ENCODE data around the gene ATP10B. TPM values are rescaled to one million over a fixed set of nuclear protein-coding genes. Genes with fewer than 3 reads are reported as not detected.
A peak's percentile ranks its signal among the peaks of the same experiment; 100 is the strongest.

The ATP10B gene
- total RNA-seq, 1 experiment from 2014 or later: 0.11 TPM

DNA sequence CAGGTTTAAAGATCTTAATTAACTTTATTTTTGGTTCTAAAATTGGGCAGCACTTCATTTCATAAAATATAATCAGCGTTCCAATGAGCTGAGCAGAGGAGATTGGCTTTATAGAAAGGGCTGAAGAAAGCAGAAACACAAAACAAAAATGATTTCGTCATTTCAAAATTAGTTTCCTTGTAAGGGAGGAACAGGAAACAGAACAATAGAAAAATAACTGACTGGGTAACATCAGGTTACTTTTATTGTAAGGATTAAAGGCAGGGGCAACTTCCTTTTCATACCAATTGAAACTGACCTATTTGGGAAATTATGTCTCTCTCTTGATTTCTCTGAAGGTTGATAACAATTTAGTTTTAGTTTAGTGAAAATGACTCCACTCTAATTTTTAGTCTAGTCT, 157.1 kb downstream of the ATP10B start (continued):
- TF ChIP-seq RELA (CRISPR knock-in tag; IDR thresholded peaks at IDR 0.05; ENCODE audit: borderline replicate concordance) (no peak), PRRX2 (CRISPR knock-in tag; IDR thresholded peaks at IDR 0.05) (no peak), ZNF396 (CRISPR knock-in tag; IDR thresholded peaks at IDR 0.05; ENCODE audit: borderline replicate concordance) (no peak), ZNF138 (CRISPR knock-in tag; conservative IDR thresholded peaks at IDR 0.05) (no peak)
- TF ChIP-seq, protein P1, sequence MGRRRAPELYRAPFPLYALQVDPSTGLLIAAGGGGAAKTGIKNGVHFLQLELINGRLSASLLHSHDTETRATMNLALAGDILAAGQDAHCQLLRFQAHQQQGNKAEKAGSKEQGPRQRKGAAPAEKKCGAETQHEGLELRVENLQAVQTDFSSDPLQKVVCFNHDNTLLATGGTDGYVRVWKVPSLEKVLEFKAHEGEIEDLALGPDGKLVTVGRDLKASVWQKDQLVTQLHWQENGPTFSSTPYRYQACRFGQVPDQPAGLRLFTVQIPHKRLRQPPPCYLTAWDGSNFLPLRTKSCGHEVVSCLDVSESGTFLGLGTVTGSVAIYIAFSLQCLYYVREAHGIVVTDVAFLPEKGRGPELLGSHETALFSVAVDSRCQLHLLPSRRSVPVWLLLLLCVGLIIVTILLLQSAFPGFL (CRISPR knock-in tag; IDR thresholded peaks at IDR 0.05; ENCODE audit: borderline replicate concordance): no peak
- TF ChIP-seq, protein P2, sequence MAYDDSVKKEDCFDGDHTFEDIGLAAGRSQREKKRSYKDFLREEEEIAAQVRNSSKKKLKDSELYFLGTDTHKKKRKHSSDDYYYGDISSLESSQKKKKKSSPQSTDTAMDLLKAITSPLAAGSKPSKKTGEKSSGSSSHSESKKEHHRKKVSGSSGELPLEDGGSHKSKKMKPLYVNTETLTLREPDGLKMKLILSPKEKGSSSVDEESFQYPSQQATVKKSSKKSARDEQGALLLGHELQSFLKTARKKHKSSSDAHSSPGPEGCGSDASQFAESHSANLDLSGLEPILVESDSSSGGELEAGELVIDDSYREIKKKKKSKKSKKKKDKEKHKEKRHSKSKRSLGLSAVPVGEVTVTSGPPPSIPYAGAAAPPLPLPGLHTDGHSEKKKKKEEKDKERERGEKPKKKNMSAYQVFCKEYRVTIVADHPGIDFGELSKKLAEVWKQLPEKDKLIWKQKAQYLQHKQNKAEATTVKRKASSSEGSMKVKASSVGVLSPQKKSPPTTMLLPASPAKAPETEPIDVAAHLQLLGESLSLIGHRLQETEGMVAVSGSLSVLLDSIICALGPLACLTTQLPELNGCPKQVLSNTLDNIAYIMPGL (CRISPR knock-in tag; IDR thresholded peaks at IDR 0.05): no peak

DNA sequence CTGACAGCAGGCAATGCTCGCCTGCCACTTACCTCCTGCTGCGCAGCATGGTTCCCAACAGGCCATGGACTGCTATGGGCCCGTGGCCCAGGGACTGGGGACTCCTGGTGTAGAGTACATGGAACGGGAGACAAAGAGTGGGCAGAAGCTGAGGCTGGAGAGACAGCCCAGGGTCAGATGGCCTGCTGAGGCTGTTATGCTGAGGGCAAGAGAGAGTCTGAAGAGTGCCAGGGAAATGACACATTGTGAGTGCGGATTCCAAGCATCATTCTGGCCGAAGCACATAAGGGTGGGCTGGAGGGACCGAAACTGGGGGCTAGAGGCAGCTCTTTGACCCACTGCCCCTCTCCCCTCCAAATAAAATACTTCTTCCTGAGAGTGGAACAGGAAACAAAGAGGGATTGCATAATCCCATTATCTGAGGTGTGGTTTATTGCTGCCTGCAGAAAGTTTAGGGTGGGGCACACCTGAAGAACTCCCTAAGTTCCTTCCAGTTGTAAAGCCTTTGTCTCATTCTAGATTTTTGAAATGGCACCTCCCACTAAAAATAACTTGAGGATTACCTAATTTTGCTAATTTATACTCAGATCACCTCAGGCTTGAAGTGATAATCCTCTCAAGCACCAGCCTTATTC, 158.1 kb downstream of the ATP10B start:
- Mint-ChIP-seq H3K4me3 (no peak overlapping the region), H3K9me3 (no peaks in the 10 kb centered on the region), H3K36me3 (no peaks in the 10 kb centered on the region), H3K4me1 (peaks cover 3% of the 10 kb centered on the region), H3K27ac (0 out of 2 replicates have a peak overlapping the region, but pooled peaks have one; percentile 1), H3K27me3 (ENCODE audit: low read depth) (no peaks in the 10 kb centered on the region; the same call in 1 of the 2 replicates)
- ATAC-seq: no peak; the same call in 1 of the 2 replicates
- TF ChIP-seq HMGA2 (CRISPR knock-in tag; IDR thresholded peaks at IDR 0.05) (no peak), ZNF671 (CRISPR knock-in tag; IDR thresholded peaks at IDR 0.05) (no peak), RELA (CRISPR knock-in tag; IDR thresholded peaks at IDR 0.05; ENCODE audit: borderline replicate concordance) (no peak), NFE2L1 (CRISPR knock-in tag; IDR thresholded peaks at IDR 0.05) (no peak), NR1H2 (CRISPR knock-in tag; IDR thresholded peaks at IDR 0.05) (no peak), GABPB1 (CRISPR knock-in tag; IDR thresholded peaks at IDR 0.05) (no peak), MYBL2 (CRISPR knock-in tag; IDR thresholded peaks at IDR 0.05) (no peak)
- TF ChIP-seq, protein P3, sequence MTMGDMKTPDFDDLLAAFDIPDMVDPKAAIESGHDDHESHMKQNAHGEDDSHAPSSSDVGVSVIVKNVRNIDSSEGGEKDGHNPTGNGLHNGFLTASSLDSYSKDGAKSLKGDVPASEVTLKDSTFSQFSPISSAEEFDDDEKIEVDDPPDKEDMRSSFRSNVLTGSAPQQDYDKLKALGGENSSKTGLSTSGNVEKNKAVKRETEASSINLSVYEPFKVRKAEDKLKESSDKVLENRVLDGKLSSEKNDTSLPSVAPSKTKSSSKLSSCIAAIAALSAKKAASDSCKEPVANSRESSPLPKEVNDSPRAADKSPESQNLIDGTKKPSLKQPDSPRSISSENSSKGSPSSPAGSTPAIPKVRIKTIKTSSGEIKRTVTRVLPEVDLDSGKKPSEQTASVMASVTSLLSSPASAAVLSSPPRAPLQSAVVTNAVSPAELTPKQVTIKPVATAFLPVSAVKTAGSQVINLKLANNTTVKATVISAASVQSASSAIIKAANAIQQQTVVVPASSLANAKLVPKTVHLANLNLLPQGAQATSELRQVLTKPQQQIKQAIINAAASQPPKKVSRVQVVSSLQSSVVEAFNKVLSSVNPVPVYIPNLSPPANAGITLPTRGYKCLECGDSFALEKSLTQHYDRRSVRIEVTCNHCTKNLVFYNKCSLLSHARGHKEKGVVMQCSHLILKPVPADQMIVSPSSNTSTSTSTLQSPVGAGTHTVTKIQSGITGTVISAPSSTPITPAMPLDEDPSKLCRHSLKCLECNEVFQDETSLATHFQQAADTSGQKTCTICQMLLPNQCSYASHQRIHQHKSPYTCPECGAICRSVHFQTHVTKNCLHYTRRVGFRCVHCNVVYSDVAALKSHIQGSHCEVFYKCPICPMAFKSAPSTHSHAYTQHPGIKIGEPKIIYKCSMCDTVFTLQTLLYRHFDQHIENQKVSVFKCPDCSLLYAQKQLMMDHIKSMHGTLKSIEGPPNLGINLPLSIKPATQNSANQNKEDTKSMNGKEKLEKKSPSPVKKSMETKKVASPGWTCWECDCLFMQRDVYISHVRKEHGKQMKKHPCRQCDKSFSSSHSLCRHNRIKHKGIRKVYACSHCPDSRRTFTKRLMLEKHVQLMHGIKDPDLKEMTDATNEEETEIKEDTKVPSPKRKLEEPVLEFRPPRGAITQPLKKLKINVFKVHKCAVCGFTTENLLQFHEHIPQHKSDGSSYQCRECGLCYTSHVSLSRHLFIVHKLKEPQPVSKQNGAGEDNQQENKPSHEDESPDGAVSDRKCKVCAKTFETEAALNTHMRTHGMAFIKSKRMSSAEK (CRISPR knock-in tag; IDR thresholded peaks at IDR 0.05; ENCODE audit: borderline replicate concordance): no peak
- TF ChIP-seq, protein P4, sequence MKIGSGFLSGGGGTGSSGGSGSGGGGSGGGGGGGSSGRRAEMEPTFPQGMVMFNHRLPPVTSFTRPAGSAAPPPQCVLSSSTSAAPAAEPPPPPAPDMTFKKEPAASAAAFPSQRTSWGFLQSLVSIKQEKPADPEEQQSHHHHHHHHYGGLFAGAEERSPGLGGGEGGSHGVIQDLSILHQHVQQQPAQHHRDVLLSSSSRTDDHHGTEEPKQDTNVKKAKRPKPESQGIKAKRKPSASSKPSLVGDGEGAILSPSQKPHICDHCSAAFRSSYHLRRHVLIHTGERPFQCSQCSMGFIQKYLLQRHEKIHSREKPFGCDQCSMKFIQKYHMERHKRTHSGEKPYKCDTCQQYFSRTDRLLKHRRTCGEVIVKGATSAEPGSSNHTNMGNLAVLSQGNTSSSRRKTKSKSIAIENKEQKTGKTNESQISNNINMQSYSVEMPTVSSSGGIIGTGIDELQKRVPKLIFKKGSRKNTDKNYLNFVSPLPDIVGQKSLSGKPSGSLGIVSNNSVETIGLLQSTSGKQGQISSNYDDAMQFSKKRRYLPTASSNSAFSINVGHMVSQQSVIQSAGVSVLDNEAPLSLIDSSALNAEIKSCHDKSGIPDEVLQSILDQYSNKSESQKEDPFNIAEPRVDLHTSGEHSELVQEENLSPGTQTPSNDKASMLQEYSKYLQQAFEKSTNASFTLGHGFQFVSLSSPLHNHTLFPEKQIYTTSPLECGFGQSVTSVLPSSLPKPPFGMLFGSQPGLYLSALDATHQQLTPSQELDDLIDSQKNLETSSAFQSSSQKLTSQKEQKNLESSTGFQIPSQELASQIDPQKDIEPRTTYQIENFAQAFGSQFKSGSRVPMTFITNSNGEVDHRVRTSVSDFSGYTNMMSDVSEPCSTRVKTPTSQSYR (CRISPR knock-in tag; IDR thresholded peaks at IDR 0.05): no peak
- TF ChIP-seq, protein P5, sequence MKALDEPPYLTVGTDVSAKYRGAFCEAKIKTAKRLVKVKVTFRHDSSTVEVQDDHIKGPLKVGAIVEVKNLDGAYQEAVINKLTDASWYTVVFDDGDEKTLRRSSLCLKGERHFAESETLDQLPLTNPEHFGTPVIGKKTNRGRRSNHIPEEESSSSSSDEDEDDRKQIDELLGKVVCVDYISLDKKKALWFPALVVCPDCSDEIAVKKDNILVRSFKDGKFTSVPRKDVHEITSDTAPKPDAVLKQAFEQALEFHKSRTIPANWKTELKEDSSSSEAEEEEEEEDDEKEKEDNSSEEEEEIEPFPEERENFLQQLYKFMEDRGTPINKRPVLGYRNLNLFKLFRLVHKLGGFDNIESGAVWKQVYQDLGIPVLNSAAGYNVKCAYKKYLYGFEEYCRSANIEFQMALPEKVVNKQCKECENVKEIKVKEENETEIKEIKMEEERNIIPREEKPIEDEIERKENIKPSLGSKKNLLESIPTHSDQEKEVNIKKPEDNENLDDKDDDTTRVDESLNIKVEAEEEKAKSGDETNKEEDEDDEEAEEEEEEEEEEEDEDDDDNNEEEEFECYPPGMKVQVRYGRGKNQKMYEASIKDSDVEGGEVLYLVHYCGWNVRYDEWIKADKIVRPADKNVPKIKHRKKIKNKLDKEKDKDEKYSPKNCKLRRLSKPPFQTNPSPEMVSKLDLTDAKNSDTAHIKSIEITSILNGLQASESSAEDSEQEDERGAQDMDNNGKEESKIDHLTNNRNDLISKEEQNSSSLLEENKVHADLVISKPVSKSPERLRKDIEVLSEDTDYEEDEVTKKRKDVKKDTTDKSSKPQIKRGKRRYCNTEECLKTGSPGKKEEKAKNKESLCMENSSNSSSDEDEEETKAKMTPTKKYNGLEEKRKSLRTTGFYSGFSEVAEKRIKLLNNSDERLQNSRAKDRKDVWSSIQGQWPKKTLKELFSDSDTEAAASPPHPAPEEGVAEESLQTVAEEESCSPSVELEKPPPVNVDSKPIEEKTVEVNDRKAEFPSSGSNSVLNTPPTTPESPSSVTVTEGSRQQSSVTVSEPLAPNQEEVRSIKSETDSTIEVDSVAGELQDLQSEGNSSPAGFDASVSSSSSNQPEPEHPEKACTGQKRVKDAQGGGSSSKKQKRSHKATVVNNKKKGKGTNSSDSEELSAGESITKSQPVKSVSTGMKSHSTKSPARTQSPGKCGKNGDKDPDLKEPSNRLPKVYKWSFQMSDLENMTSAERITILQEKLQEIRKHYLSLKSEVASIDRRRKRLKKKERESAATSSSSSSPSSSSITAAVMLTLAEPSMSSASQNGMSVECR (CRISPR knock-in tag; IDR thresholded peaks at IDR 0.05; ENCODE audit: borderline replicate concordance): no peak
- TF ChIP-seq, protein P6, sequence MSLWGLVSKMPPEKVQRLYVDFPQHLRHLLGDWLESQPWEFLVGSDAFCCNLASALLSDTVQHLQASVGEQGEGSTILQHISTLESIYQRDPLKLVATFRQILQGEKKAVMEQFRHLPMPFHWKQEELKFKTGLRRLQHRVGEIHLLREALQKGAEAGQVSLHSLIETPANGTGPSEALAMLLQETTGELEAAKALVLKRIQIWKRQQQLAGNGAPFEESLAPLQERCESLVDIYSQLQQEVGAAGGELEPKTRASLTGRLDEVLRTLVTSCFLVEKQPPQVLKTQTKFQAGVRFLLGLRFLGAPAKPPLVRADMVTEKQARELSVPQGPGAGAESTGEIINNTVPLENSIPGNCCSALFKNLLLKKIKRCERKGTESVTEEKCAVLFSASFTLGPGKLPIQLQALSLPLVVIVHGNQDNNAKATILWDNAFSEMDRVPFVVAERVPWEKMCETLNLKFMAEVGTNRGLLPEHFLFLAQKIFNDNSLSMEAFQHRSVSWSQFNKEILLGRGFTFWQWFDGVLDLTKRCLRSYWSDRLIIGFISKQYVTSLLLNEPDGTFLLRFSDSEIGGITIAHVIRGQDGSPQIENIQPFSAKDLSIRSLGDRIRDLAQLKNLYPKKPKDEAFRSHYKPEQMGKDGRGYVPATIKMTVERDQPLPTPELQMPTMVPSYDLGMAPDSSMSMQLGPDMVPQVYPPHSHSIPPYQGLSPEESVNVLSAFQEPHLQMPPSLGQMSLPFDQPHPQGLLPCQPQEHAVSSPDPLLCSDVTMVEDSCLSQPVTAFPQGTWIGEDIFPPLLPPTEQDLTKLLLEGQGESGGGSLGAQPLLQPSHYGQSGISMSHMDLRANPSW (CRISPR knock-in tag; conservative IDR thresholded peaks at IDR 0.05; ENCODE audit: low read depth): no peak
- ChIA-PET CTCF (no interaction called here), POLR2A (no interaction called here)
- no peak for DNase-seq (ENCODE audit: low spot score)

Measured in WTC11 (cell line).